K562 (cell line): ENCODE data around the gene ADAD1.
"Not testable (repeated sequence)": the region's sequence is repeated elsewhere in the genome, so short reads cannot be mapped to it uniquely, and the experiment has no call there.

ENCODE experiments used
- BCL6 ChIP-seq: fragments of 250-450 bp; sonication (Bioruptor Pico); IDR thresholded peaks from 2 replicates; pipeline ENCODE4 v1.4.0; 2020
- CBX2 ChIP-seq: fragments of 200-600 bp; sonication (generic); IDR thresholded peaks from one replicate; pipeline ENCODE4 v1.6.1; 2012; ENCODE audit warnings: mild to moderate bottlenecking, low read length, inconsistent platforms; ENCODE audit not compliant: insufficient read depth, poor library complexity, severe bottlenecking
- EZH2 ChIP-seq: IDR thresholded peaks from 2 replicates; pipeline ENCODE4 v1.6.1; 2012; ENCODE audit warnings: low read depth, mild to moderate bottlenecking, inconsistent platforms, low read length, borderline replicate concordance
- HLTF ChIP-seq: fragments of 450-650 bp; IDR thresholded peaks from 2 replicates; pipeline ENCODE4 v1.6.1; 2016
- JUND ChIP-seq, 2 experiments: IDR thresholded peaks; 2 replicates in 1 of 2; 3 replicates in 1 of 2; pipeline ENCODE4 v1.6.1; 2011; ENCODE audit warnings: borderline replicate concordance in 2 of 2, low read depth in 2 of 2, low read length in 2 of 2, improper control_type of control experiment in 1 of 2, missing biosample characterization in 1 of 2, missing genetic modification characterization in 1 of 2, missing genetic modification reagents in 1 of 2
- MCM2 ChIP-seq: fragments of 450-650 bp; IDR thresholded peaks from 2 replicates; pipeline ENCODE4 v1.6.1; 2017; ENCODE audit warnings: low read depth, mild to moderate bottlenecking
- POLR2AphosphoS5 ChIP-seq: IDR thresholded peaks from 2 replicates; pipeline ENCODE4 v1.6.1; 2011; ENCODE audit warnings: mild to moderate bottlenecking, low read depth, low read length, moderate library complexity; ENCODE audit not compliant: control insufficient read depth, insufficient read depth
- SLC30A9 ChIP-seq: fragments of 250-450 bp; sonication (Bioruptor Pico); IDR thresholded peaks from 2 replicates; pipeline ENCODE4 v1.8.0; 2022; ENCODE audit warnings: mild to moderate bottlenecking, moderate library complexity
- SPI1 ChIP-seq: IDR thresholded peaks from 2 replicates; pipeline ENCODE4 v1.6.1; 2011; ENCODE audit warnings: low read depth, low read length, control low read depth, borderline replicate concordance
- TBP ChIP-seq: optimal IDR thresholded peaks from 2 replicates; pipeline ENCODE3; 2011; ENCODE audit warnings: low read depth, low read length, improper control_type of control experiment
- TCF7L2 ChIP-seq: fragments of 150-350 bp; IDR thresholded peaks from 2 replicates; pipeline ENCODE4 v1.6.1; 2016; ENCODE audit warnings: low read depth, mild to moderate bottlenecking, low read length, moderate library complexity
- XRCC3 ChIP-seq: fragments of 450-650 bp; IDR thresholded peaks from 2 replicates; pipeline ENCODE4 v1.6.1; 2017; ENCODE audit warnings: mild to moderate bottlenecking, moderate library complexity
- TF ChIP-seq, protein P1 (sequence below), 3 experiments: IDR thresholded peaks in 2 of 3; conservative IDR thresholded peaks in 1 of 3; 2 replicates each; pipeline ENCODE4 v1.5.1; 2011 to 2012; ENCODE audit warnings: low read length in 3 of 3, mild to moderate bottlenecking in 3 of 3, control low read depth in 2 of 3, improper control_type of control experiment in 1 of 3, inconsistent platforms in 1 of 3, low read depth in 1 of 3, mixed read lengths in 1 of 3, moderate library complexity in 1 of 3; ENCODE audit not compliant: insufficient read depth in 2 of 3
- TF ChIP-seq, protein P2 (sequence below): fragments of 450-650 bp; formaldehyde crosslinking; IDR thresholded peaks from 2 replicates; pipeline ENCODE4 v1.4.0; 2020; ENCODE audit warnings: mild to moderate bottlenecking, moderate library complexity

DNA sequence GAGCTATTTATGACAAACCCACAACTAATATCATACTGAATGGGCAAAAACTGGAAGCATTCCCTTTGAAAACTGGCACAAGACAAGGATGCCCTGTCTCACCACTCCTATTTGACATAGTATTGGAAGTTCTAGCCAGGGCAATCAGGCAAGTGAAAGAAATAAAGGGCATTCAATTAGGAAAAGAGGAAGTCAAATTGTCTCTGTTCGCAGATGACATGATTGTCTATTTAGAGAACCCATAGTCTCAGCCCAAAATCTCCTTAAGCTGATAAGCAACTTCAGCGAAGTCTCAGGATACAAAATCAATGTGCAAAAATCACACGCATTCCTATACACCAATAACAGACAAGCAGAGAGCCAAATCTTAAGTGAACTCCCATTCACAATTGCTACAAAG is 10.0 kb upstream of the ADAD1 start:
- TF ChIP-seq EZH2; MCM2; POLR2AphosphoS5; JUND (IDR thresholded peaks at IDR 0.05; ENCODE audit: borderline replicate concordance, low read depth, low read length); JUND (tag; IDR thresholded peaks at IDR 0.05; ENCODE audit: borderline replicate concordance, low read depth, low read length); CBX2; HLTF; BCL6; TCF7L2; TBP; SLC30A9 (CRISPR knock-in tag); XRCC3: not testable (repeated sequence)
- TF ChIP-seq, protein P1, sequence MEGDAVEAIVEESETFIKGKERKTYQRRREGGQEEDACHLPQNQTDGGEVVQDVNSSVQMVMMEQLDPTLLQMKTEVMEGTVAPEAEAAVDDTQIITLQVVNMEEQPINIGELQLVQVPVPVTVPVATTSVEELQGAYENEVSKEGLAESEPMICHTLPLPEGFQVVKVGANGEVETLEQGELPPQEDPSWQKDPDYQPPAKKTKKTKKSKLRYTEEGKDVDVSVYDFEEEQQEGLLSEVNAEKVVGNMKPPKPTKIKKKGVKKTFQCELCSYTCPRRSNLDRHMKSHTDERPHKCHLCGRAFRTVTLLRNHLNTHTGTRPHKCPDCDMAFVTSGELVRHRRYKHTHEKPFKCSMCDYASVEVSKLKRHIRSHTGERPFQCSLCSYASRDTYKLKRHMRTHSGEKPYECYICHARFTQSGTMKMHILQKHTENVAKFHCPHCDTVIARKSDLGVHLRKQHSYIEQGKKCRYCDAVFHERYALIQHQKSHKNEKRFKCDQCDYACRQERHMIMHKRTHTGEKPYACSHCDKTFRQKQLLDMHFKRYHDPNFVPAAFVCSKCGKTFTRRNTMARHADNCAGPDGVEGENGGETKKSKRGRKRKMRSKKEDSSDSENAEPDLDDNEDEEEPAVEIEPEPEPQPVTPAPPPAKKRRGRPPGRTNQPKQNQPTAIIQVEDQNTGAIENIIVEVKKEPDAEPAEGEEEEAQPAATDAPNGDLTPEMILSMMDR (IDR thresholded peaks at IDR 0.05 in 2 of 3, conservative IDR thresholded peaks at IDR 0.05 in 1 of 3; ENCODE audit: insufficient read depth in 2 of 3, low read depth in 1 of 3, low read length in 3 of 3) = not testable (repeated sequence)
- peak; percentile 52; the same call in 1 of the 2 replicates for TF ChIP-seq SPI1
- TF ChIP-seq, protein P2, sequence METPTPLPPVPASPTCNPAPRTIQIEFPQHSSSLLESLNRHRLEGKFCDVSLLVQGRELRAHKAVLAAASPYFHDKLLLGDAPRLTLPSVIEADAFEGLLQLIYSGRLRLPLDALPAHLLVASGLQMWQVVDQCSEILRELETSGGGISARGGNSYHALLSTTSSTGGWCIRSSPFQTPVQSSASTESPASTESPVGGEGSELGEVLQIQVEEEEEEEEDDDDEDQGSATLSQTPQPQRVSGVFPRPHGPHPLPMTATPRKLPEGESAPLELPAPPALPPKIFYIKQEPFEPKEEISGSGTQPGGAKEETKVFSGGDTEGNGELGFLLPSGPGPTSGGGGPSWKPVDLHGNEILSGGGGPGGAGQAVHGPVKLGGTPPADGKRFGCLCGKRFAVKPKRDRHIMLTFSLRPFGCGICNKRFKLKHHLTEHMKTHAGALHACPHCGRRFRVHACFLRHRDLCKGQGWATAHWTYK (CRISPR knock-in tag) = not testable (repeated sequence)
